Measurements from ENCODE around the gene MEGF9. TPM values are rescaled to one million over a fixed set of nuclear protein-coding genes. Genes with fewer than 3 reads are reported as not detected.

Gene MEGF9
- total RNA-seq, 2 donors from 2014 or later = 3.4 to 3.8 TPM

DNA sequence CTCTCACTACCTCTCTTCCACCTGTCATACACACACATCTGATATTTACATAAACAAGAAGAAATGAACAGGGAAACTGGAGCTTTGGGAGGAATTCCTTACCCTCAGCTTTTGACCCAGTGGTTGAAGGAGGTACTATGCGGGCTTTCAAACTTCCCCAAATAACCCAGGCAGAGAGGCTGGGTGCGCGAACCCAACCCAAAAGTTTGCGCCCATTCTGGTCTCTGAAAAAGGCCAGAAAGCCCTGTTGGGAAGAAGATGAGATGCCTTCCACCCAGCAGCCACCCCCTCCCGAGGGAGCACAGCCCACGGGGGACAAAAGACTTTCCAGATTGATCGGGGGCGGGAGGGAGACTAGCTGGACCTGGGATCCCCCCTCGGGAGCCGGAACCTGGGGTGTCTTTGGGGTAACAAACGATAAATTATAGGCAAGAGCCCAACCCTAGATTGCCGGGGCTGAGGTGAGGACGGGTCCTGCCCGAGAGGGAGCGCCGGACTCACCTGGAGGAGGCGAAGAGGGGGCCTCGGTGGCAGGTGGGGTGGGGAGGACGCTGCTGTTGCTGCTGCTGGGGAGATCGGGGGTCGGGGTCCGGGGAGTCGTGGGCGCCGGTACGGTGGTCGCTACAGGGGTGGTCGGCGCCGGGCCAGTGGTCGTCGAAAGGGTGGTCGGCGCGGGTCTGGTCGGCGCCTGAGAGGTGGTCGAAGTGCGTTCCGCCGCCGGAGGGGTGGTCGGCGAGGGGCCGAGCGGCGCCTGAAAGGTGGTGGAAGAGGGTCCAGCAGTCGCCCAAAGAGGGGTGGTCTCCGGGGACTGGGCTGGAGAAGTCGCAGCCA, 798 bp downstream of the MEGF9 start:
- ATAC-seq = no peak
- peaks cover 0 to 5% of the 10 kb centered on the region in 2 donors for H3K36me3 Mint-ChIP-seq
- peak overlapping the region; percentile 75 to 88 for H3K27ac Mint-ChIP-seq
- DNase-seq (ENCODE audit: low spot score in 2 of 2) = peak in 1 of 2 donors; percentile 28
- H3K9me3 Mint-ChIP-seq = no peaks in the 10 kb centered on the region

DNA sequence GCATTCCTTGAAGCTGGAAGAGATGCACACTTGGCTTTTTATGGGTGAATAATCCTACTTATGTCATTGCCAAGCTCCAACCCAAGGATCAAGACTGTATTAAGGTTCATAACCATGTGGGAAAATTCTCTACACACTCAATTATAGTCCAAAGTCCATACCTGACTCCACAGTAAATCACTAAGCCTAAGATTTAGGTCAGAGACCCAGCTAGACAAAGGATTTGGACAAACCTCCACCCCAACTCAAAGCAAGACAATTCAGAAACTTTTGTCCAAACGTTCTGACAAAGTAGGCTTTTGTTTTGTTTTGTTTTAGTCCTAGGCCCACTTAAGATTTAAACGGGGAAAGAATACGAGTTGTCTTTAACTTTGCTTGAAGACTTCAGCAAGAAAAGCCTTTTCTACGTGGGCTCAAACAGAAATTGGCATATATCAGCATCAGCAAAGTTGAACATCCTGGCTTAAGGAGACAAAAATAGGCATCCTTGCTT, 1.7 kb downstream of the MEGF9 start:
- H3K36me3 Mint-ChIP-seq = peaks cover 0 to 5% of the 10 kb centered on the region in 2 donors
- DNase-seq (ENCODE audit: low spot score in 2 of 2) = no peak
- ATAC-seq = no peak
- peak overlapping the region in 1 of 2 donors; percentile 75 for H3K27ac Mint-ChIP-seq
- no peaks in the 10 kb centered on the region for H3K9me3 Mint-ChIP-seq

DNA sequence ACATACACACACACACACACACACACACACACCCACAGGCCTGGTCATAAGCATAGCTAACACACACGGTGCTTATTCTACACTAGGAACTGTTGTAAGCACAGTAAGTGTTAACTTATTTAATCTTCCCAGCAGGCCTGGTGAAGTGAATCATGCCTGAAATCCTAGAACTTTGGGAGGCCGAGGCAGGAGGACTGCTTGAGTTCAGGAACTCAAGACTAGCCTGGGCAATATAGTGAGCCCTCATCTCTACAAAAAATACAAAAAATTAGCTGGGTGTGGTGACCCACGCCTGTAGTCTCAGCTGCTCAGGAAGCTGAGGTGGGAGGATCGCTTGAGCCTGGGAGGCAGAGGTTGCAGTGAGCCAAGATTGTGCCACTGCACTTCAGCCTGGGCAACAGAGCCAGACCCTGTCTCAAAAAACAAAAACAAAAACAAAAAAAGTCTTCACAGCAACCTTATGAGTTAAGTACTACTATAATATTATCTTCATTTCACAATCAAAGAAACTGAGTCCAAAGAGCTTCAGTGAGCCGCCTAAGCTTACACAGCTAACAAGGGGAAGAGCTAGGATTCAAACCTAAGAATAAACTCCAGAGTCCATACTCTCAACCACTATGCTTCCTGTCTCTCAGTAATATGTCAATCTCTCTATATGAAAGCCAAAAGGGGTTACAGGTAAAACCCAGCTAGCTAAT, 2.3 kb downstream of the MEGF9 start:
- ATAC-seq (no peak), DNase-seq (ENCODE audit: low spot score in 2 of 2) (peak in 1 of 2 donors; percentile 10)
- H3K9me3 Mint-ChIP-seq = no peaks in the 10 kb centered on the region
- no peak overlapping the region for H3K27ac Mint-ChIP-seq
- H3K36me3 Mint-ChIP-seq = peaks cover 0 to 5% of the 10 kb centered on the region in 2 donors

DNA sequence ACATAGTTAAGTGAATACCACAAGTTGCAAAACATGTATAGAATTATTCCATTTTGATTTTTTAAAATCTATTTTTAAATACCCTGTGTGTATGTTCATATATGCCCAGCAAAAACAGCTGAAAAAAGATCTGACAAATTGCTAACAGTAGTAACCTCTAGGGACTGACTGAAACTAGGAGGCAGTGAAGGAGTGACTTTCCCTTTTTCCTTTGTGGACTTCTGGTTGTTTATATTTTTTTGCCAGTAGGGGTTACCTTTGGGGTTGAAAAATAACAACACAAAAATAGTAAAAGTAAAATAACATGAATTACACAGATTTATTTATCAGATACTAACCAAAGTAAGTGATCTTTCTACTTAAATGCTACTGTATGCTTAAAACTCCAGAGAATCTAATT, 2.9 kb downstream of the MEGF9 start:
- H3K36me3 Mint-ChIP-seq = peaks cover 0 to 5% of the 10 kb centered on the region in 2 donors
- ATAC-seq = no peak
- H3K27ac Mint-ChIP-seq = no peak overlapping the region
- no peaks in the 10 kb centered on the region for H3K9me3 Mint-ChIP-seq
- no peak for DNase-seq (ENCODE audit: low spot score in 2 of 2)

DNA sequence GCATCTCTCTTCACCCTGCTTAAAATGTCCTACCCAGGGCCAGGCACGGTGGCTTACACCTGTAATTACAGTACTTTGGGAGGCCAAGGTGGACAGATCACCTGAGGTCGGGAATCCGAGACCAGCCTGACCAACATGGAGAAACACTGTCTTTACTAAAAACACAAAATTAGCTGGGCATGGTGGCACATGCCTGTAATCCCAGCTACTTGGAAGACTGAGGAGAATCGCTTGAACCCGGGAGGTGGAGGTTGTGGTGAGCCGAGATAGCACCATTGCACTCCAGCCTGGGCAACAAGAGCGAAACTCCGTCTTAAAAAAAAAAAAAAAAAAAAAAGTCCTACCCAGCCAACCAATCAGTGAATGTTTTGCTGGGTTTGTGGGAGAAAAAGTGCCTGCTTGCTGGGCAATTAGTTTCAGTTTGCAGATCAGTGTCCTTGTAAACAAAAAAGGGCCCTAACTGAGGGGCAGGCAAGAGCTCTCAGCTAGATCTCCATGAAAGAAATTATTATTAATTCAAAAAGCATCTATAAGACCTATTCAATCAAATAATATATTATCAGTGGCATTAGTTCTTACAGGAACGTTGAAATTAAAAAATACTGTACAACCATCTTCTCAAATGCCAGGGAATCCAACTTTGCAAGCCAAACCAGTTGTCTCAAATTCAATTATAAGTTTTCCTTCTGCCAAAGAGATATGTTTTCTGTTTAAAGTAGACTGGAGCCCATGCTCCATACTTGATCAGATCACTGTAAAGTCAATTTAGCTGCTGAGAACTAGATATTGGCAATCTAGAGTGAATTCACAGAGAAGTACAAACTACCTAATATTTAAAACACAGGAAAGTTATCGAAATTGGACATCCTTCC, 3.9 kb downstream of the MEGF9 start:
- DNase-seq (ENCODE audit: low spot score in 2 of 2) (no peak), ATAC-seq (no peak)
- Mint-ChIP-seq H3K9me3 (no peaks in the 10 kb centered on the region), H3K27ac (peak overlapping the region in 1 of 2 donors; percentile 65), H3K36me3 (peaks cover 0 to 5% of the 10 kb centered on the region in 2 donors)

DNA sequence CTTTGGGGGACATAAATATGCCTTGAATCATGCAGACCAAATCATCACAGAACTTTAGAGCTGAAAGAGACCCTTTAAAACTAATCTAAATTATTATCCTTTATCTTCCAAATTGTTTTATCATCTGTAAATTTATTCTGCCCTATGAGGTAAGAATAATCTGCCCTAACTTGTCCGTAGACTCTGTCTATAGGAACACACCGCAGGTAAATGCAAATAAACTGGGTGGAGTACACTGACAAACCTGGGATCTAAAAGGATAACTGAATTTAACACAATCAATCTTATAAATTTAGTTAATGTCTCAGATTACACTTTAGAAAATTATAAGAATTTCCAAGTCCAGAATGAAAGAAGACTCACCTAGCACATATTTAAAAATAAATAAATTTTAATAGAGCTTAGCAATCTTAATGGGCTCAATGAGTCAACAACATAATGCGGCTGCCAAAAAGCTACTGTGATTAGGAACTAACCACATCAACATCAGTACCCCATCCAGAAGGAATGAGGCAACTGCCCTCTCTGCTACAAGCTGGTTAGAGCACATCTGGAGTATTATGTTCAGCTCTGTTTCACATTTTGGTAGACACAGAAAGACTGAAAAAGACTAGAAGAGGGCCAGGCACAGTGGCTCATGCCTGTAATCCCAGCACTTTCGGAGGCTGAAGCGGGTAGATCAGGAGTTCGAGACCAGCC, 5.6 kb downstream of the MEGF9 start:
- DNase-seq (ENCODE audit: low spot score in 2 of 2) (no peak), ATAC-seq (no peak)
- Mint-ChIP-seq H3K36me3 (peaks cover 0 to 5% of the 10 kb centered on the region in 2 donors), H3K27ac (peak overlapping the region; percentile 44 to 73), H3K9me3 (no peaks in the 10 kb centered on the region)

DNA sequence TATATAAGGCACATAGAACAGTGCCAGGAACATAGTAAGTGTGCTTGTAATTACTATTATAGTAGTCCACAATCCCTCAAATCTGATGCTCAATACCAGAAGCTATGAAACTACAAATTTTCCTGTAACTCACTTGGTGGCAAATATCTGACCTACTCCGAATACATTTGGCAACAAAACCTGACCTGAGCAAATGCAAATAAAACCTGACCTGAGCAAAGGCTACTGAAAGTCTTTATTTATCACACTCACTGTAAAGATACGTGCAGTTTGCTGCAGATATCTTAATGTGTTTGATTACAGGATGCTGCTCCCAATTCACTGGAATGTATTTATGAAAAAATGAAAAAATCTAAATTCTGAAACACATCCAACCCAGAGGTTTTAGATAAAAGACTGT, 7.1 kb downstream of the MEGF9 start:
- no peak for ATAC-seq

DNA sequence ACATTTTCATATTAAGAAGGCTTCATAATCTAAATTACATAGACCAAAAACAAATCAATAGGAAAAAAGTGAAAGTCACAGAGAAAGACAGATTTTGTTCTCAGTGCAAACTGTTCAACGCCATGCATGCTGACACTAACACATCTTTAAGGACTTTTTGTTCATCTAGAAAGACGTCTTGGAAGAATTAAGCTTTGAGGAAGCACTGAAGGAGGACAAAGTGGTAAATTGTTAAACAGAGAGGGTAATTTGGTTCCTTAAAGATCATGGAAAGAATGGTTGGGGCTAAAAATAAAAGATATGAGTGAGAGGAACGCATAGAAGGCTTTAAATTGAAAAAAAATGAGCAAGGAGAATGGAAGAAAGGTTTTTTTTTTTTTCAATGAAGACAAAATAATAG, 9.1 kb downstream of the MEGF9 start:
- no peaks in the 10 kb centered on the region for H3K9me3 Mint-ChIP-seq
- ATAC-seq = no peak

More for the DNA sequence above, 7.1 kb downstream of the MEGF9 start:
- Mint-ChIP-seq H3K27ac (no peak overlapping the region), H3K9me3 (no peaks in the 10 kb centered on the region), H3K36me3 (no peaks in the 10 kb centered on the region)
- DNase-seq (ENCODE audit: low spot score in 2 of 2) = no peak

DNA sequence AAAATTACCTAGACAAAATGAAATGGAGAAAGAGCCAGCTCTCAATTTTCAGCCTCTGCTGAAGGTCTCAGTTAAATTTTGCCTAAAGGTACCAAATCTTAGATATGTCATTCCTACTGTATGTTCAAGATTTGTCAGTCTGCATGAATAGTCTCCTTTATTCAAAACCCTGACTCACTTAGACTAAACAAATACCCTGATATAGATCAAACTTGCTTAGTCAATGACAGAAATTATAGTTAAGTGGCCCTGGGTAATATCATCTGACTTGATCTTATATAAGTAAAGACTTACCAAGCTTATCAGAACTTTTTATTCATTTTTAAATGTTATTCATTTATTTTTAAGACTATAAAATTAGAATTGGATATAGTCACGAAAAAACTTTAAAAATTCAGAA, 12.2 kb downstream of the MEGF9 start:
- Mint-ChIP-seq H3K9me3 (no peaks in the 10 kb centered on the region), H3K36me3 (no peaks in the 10 kb centered on the region), H3K27ac (no peak overlapping the region)
- no peak for ATAC-seq
- DNase-seq (ENCODE audit: low spot score in 2 of 2) = no peak

More for the DNA sequence above, 9.1 kb downstream of the MEGF9 start:
- Mint-ChIP-seq H3K27ac (no peak overlapping the region), H3K36me3 (no peaks in the 10 kb centered on the region)
- DNase-seq (ENCODE audit: low spot score in 2 of 2) = no peak

DNA sequence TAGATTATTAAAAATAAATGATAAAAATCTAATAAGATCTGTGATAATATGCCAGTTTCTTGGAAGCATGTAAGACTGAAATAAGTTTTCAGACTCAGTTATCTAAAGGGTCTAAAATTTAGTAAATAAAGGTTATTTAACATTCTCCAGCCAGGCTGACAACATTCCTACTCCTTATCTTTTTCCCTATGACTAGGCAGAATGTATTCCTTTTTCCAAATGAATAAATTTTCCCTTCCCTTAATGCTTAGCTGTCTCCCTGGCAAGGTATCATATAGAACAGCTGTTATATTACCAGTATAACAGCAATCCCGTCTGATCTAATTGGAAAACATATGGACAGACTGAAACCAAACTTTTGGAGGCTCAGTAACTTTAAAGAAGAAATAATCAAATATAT, 13.0 kb downstream of the MEGF9 start:
- Mint-ChIP-seq H3K36me3 (no peaks in the 10 kb centered on the region), H3K27ac (no peak overlapping the region), H3K9me3 (no peaks in the 10 kb centered on the region)
- no peak for DNase-seq (ENCODE audit: low spot score in 2 of 2)
- ATAC-seq = no peak

DNA sequence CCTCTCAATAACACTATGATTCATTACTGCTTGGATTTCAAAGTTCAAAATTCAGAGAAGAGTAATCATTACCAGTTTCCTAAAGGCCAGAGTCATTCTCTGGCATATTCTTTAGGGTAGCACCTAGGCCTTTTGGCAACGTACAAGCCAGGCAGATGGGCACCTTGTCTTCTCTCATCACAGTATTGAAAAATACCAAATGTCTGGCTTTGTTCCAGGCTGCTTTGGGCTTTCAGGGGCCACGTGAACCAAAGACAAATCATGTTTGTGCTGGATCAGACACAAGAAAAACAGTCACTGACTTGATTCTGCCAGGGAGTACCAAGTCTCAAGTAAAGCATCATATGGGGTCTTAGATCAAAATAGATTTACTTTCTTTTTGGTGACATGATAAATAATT, 15.5 kb downstream of the MEGF9 start:
- no peak for DNase-seq (ENCODE audit: low spot score in 2 of 2)
- no peaks in the 10 kb centered on the region for H3K9me3 Mint-ChIP-seq
- ATAC-seq = no peak
- H3K36me3 Mint-ChIP-seq = no peaks in the 10 kb centered on the region
- no peak overlapping the region for H3K27ac Mint-ChIP-seq

DNA sequence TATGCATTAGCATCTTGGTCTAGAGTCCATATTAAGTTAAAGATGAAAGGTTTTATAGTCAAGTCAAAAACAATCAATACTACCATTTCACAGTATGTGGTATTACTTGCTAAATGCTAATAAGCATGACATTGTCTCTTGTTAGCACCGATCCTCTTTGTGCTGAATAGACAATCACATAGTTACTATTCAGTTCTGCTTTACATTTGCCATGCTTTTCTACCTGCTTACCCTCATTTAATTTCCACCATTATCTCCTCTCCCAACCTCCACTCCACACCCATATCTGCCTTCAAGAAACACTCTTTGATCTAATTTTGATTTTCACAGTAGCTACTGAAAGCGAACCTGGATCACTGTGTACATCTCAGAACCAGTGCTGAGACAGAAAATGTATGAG, 16.8 kb downstream of the MEGF9 start:
- Mint-ChIP-seq H3K27ac (no peak overlapping the region), H3K9me3 (no peaks in the 10 kb centered on the region), H3K36me3 (peaks cover 0 to 6% of the 10 kb centered on the region in 2 donors)
- DNase-seq (ENCODE audit: low spot score in 2 of 2) = no peak
- peak in 1 of 2 donors; percentile 19 for ATAC-seq

DNA sequence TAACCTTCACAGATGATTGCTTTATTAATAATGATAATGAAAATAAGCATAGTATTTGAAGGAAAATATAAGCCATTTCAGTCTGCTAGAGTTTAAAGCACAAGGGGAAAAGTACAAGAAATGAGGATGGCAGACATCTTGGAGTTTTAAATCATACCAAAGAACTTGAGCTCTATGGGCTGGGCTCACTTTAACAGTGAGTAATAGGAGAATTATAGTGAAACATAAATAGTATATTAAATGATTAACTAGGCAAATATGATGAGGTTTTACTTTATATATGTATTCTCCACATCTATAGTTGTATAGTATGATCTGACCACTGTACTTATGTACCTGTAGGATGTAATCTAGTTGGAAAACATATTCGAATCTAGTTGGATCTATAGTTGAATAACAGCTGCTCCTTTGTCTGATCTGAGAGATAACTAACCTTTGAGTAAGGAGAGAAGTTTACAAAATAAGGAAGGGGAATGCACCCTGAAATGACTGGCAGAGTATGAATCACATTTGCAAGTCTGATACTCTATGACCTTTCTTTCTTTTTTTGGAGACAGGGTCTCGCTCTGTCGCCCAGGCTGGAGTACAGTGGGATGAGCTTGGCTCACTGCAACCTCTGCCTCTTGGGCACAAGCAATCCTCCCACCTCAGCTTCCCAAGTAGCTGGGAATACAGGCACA, 17.6 kb downstream of the MEGF9 start:
- Mint-ChIP-seq H3K9me3 (no peaks in the 10 kb centered on the region), H3K36me3 (peaks cover 0 to 6% of the 10 kb centered on the region in 2 donors), H3K27ac (no peak overlapping the region)
- DNase-seq (ENCODE audit: low spot score in 2 of 2) (no peak), ATAC-seq (peak; percentile 57 to 58)

DNA sequence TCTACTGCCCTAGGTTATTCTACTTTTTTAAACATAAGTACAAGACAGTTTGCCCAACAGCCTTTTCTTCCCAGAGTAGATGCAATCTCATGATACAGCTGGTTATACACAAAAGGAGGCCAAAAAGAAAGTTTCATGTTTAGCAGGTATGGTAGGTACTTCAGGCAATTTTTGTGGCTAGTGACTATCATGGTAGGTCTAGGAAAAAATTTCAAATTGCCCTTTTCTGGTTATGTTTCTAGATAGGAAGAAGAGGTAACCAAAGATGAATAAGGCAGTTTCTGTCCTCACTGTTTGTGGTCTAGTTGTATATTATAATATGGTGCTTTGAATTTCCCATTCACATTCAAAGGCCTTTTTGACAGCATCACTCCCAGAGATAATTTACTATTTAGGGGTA, 19.7 kb downstream of the MEGF9 start:
- H3K36me3 Mint-ChIP-seq = peaks cover 0 to 6% of the 10 kb centered on the region in 2 donors
- ATAC-seq (peak; percentile 83 to 86), DNase-seq (ENCODE audit: low spot score in 2 of 2) (no peak)
- H3K9me3 Mint-ChIP-seq = no peaks in the 10 kb centered on the region
- peak overlapping the region in 1 of 2 donors; percentile 65 for H3K27ac Mint-ChIP-seq

DNA sequence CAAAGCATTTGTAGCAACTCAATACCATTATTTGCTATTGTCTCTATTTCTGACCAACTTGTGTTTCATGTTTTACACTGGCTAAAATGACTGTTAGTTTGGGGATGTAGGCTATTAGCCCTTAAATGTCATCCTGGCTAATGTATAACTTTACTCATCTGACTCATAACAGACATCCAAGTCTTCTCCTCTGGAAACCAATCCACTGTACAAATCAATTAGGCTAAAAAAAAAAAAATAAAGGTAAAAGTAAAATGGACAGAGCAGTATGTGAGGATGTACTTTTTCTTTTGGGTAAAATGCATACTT, 20.6 kb downstream of the MEGF9 start:
- Mint-ChIP-seq H3K27ac (peak overlapping the region in 1 of 2 donors; percentile 37), H3K36me3 (peaks cover 0 to 6% of the 10 kb centered on the region in 2 donors), H3K9me3 (no peaks in the 10 kb centered on the region)
- DNase-seq (ENCODE audit: low spot score in 2 of 2) (no peak), ATAC-seq (no peak)

Data from activated naive CD4-positive, alpha-beta T cell treated with anti-CD3 and anti-CD28 coated beads, Interleukin-2, amount 50 U/mL, for 72 hours (primary cell).